Progenitor cell of endocrine pancreas (in vitro differentiated cells): ENCODE data around the gene NAGPA. TPM values are rescaled to one million over a fixed set of nuclear protein-coding genes. Genes with fewer than 3 reads are reported as not detected.
A peak's percentile ranks its signal among the peaks of the same experiment; 100 is the strongest.

Source experiments
- DNase-seq: peaks from one replicate; pipeline ENCODE4 v3.0.0; 2021; ENCODE audit warnings: low spot score; ENCODE audit not compliant: unreplicated experiment
- H3K27ac Mint-ChIP-seq: 2 replicates; pipeline ENCODE4 v1.8.0; 2021; ENCODE audit warnings: mild to moderate bottlenecking, moderate library complexity, mixed read lengths
- H3K27me3 Mint-ChIP-seq: 2 replicates; pipeline ENCODE4 v1.8.0; 2021; ENCODE audit warnings: mixed read lengths
- H3K36me3 Mint-ChIP-seq: 2 replicates; pipeline ENCODE4 v1.8.0; 2022; ENCODE audit warnings: mixed read lengths; ENCODE audit not compliant: insufficient read depth
- H3K4me1 Mint-ChIP-seq: 2 replicates; pipeline ENCODE4 v1.8.0; 2021; ENCODE audit warnings: low read depth, mixed read lengths
- H3K4me3 Mint-ChIP-seq: 2 replicates; pipeline ENCODE4 v1.8.0; 2021; ENCODE audit warnings: low read depth, mild to moderate bottlenecking, moderate library complexity, mixed read lengths
- H3K9me3 Mint-ChIP-seq: 2 replicates; pipeline ENCODE4 v1.8.0; 2021; ENCODE audit warnings: low read depth, mixed read lengths
- CTCF ChIP-seq: fragments of 200-600 bp; sonication (generic); IDR thresholded peaks from one replicate; pipeline ENCODE4 v1.5.0; 2021; ENCODE audit warnings: antibody characterized with exemption, mild to moderate bottlenecking; ENCODE audit not compliant: unreplicated experiment
- total RNA-seq: library from RNA; stranded (reverse); gene quantifications from 2 replicates; pipeline ENCODE4 v1.2.1, GENCODE V29; 2021

Gene NAGPA
- total RNA-seq, 1 donor from 2014 or later: 29.2 TPM

GRCh38 chr16:5073279-5073629, 39.5 kb upstream of the NAGPA start:
- TF ChIP-seq CTCF: no peak
- Mint-ChIP-seq H3K27ac (no peak overlapping the region), H3K4me1 (peaks cover 1% of the 10 kb centered on the region), H3K27me3 (no peaks in the 10 kb centered on the region), H3K9me3 (no peaks in the 10 kb centered on the region), H3K36me3 (peaks cover 5% of the 10 kb centered on the region), H3K4me3 (peak overlapping the region; percentile 96)
- DNase-seq: no peak

- H3K36me3 Mint-ChIP-seq: peaks cover 5% of the 10 kb centered on the region
- no peaks in the 10 kb centered on the region for H3K9me3 Mint-ChIP-seq
- H3K27ac Mint-ChIP-seq: peak overlapping the region; percentile 98
- peaks cover 1% of the 10 kb centered on the region for H3K4me1 Mint-ChIP-seq
- DNase-seq: no peak
- TF ChIP-seq CTCF: no peak
- peak overlapping the region; percentile 96 for H3K4me3 Mint-ChIP-seq
- H3K27me3 Mint-ChIP-seq: no peaks in the 10 kb centered on the region
Observed at GRCh38 chr16:5072334-5073278, 38.9 kb upstream of the NAGPA start.

- H3K27me3 Mint-ChIP-seq: peaks cover 3% of the 10 kb centered on the region
- peaks cover 1% of the 10 kb centered on the region for H3K4me1 Mint-ChIP-seq
- no peak for TF ChIP-seq CTCF
- peak; percentile 75 for DNase-seq
- H3K4me3 Mint-ChIP-seq: peak within 1 kb of the TSS; percentile 96
- peak within 1 kb of the TSS; percentile 98 for H3K27ac Mint-ChIP-seq
- no peaks in the 10 kb centered on the region for H3K9me3 Mint-ChIP-seq
- peaks cover 5% of the 10 kb centered on the region for H3K36me3 Mint-ChIP-seq
Observed at GRCh38 chr16:5071681-5072333, 38.1 kb upstream of the NAGPA start, which contains the start of gene ALG1. ALG1 (plus strand) TSS chr16:5071843; CDS start chr16:5071850, 7 bp downstream.

GRCh38 chr16:5071341-5071680, 37.6 kb upstream of the NAGPA start:
- DNase-seq: no peak
- Mint-ChIP-seq H3K4me3 (peak overlapping the region; percentile 96), H3K9me3 (no peaks in the 10 kb centered on the region), H3K36me3 (peaks cover 5% of the 10 kb centered on the region), H3K27me3 (peaks cover 3% of the 10 kb centered on the region), H3K27ac (peak overlapping the region; percentile 98), H3K4me1 (peaks cover 1% of the 10 kb centered on the region)
- TF ChIP-seq CTCF: no peak

- peaks cover 3% of the 10 kb centered on the region for H3K36me3 Mint-ChIP-seq
- peak overlapping the region; percentile 39 for H3K4me3 Mint-ChIP-seq
- H3K9me3 Mint-ChIP-seq: no peaks in the 10 kb centered on the region
- DNase-seq: no peak
- H3K27me3 Mint-ChIP-seq: peaks cover 3% of the 10 kb centered on the region
- peaks cover 1% of the 10 kb centered on the region for H3K4me1 Mint-ChIP-seq
- no peak overlapping the region for H3K27ac Mint-ChIP-seq
- TF ChIP-seq CTCF: no peak
Observed at GRCh38 chr16:5070431-5071186, 36.9 kb upstream of the NAGPA start.
